BJ (cell line): ENCODE data around the gene KDM8. TPM values are rescaled to one million over a fixed set of nuclear protein-coding genes. Genes with fewer than 3 reads are reported as not detected.

Source experiments
- CTCF ChIA-PET: fragments of 350-600 bp; formaldehyde crosslinking; extraction: SDS; loops from one replicate; lab custom pipeline; 2021; ENCODE audit warnings: antibody characterized with exemption, inconsistent platforms; lab: Yijun Ruan, JAX
- POLR2A ChIA-PET: fragments of 300-600 bp; sonication (Branson Sonifier 250); formaldehyde crosslinking; extraction: SDS; loops from one replicate; lab custom pipeline; 2021; ENCODE audit warnings: antibody characterized with exemption; lab: Charles Lee
- DNase-seq: peaks from one replicate; pipeline ENCODE4 v3.0.0-alpha.2; 2011; ENCODE audit warnings: low read depth
- H3K27me3 ChIP-seq: 2 replicates; pipeline ENCODE4 v1.6.0; 2011; ENCODE audit warnings: low read length; ENCODE audit not compliant: control insufficient read depth, insufficient read depth
- H3K36me3 ChIP-seq: 2 replicates; pipeline ENCODE4 v1.5.1; 2011; ENCODE audit warnings: low read length; ENCODE audit not compliant: control insufficient read depth, insufficient read depth
- H3K4me3 ChIP-seq: 2 replicates; pipeline ENCODE4 v1.5.1; 2011; ENCODE audit warnings: low read depth, mild to moderate bottlenecking, control low read depth, low read length
- polyA plus RNA-seq: library from polyadenylated mRNA; depleted of rRNA; stranded (reverse); fragments of >200 nt; gene quantifications from 2 replicates; pipeline ENCODE4 v1.2.3, GENCODE V29; 2011
- TF ChIP-seq, protein P1 (sequence below): IDR thresholded peaks from 2 replicates; pipeline ENCODE4 v1.5.1; 2011; ENCODE audit warnings: low read depth, mild to moderate bottlenecking, control low read depth, inconsistent platforms, low read length, moderate library complexity; ENCODE audit not compliant: insufficient read depth

The KDM8 gene
- polyA plus RNA-seq, 1 experiment, result 3.7 TPM

DNA sequence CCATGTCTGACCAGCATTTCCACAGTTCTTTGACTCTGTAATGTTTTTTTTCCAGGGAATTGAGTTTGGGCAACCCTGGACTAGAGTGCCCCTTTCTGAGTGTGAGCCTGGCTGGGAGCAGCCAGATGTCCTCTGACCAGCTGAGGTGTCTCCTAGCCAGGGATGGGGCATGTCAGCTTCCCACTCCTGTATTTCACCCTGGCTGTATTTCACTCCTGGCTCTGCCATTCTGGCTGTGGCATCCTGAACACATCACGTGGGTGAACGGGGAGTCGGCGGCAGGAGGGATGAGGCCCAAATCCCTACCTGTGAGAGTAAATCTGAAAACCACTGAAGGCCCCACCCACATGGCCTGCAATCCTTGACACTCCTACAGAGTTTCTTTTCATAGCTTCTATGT is 31.3 kb downstream of the KDM8 start:
- no peaks in the 10 kb centered on the region for H3K27me3 ChIP-seq
- H3K36me3 ChIP-seq, result peaks cover 22% of the 10 kb centered on the region
- DNase-seq, result no peak
- TF ChIP-seq, protein P1, sequence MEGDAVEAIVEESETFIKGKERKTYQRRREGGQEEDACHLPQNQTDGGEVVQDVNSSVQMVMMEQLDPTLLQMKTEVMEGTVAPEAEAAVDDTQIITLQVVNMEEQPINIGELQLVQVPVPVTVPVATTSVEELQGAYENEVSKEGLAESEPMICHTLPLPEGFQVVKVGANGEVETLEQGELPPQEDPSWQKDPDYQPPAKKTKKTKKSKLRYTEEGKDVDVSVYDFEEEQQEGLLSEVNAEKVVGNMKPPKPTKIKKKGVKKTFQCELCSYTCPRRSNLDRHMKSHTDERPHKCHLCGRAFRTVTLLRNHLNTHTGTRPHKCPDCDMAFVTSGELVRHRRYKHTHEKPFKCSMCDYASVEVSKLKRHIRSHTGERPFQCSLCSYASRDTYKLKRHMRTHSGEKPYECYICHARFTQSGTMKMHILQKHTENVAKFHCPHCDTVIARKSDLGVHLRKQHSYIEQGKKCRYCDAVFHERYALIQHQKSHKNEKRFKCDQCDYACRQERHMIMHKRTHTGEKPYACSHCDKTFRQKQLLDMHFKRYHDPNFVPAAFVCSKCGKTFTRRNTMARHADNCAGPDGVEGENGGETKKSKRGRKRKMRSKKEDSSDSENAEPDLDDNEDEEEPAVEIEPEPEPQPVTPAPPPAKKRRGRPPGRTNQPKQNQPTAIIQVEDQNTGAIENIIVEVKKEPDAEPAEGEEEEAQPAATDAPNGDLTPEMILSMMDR, result no peak
- ChIA-PET POLR2A (interaction anchor here (0.6 kb wide), 1 partner anchor 65 kb away, joined by 3 read pairs; no protein-coding TSS in a partner anchor), CTCF (interaction anchor here (0.6 to 17.5 kb wide), 30 partner anchors 9 to 228 kb away, joined by 3 to 206 read pairs (median 4); partner anchors contain the start of gene NSMCE1)
- no peak overlapping the region for H3K4me3 ChIP-seq

DNA sequence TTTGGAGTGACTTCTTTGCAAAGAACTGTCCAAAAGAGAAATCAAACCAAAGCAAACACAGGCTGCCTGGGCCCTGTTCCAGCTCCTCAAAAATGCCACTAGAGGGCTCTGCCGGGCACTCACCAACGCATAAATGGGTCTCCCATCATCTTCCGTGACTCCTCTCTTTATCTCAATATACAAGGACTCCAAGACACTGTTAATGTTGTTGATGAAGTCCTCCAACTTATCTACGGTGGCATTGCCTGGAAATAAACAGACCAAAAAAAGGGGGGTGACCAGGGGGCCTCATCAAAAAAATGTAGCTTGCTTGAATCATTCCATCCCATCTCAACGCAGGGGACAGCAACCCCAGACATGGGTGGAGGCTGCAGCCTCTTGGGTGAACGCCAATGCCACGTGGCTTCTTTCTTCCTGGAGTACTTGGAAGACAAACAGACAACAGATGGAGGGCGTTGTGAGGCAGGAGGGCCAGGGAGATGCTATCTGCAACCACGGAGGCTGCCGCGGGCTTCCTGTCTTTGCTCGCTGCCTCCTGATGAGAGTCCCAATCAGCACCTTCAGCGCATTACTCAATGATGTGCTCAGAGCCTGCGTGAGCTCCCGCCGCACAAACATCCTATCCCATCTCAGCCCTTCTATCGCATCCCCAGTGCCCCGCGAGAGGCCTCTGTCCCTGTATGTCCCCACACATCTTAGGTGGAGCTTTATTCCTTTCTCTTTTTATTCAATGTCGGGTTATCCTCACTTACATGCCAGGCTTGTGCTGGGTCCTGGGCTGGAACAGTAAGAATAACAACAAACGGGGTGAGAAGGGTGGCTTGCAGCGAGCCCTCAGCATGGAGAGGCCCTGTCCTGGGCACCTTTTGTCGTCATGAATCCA is 32.0 kb downstream of the KDM8 start:
- TF ChIP-seq, protein P1, result peak; percentile 90
- H3K36me3 ChIP-seq, result peaks cover 17% of the 10 kb centered on the region
- peak; percentile 65 for DNase-seq
- no peak overlapping the region for H3K4me3 ChIP-seq
- ChIA-PET CTCF (interaction anchor here (0.6 to 17.5 kb wide), 33 partner anchors 8 to 227 kb away, joined by 3 to 206 read pairs (median 4); partner anchors contain the start of genes KDM8 and NSMCE1), POLR2A (interaction anchor here (0.6 kb wide), 1 partner anchor 66 kb away, joined by 3 read pairs; no protein-coding TSS in a partner anchor)
- H3K27me3 ChIP-seq, result no peaks in the 10 kb centered on the region

DNA sequence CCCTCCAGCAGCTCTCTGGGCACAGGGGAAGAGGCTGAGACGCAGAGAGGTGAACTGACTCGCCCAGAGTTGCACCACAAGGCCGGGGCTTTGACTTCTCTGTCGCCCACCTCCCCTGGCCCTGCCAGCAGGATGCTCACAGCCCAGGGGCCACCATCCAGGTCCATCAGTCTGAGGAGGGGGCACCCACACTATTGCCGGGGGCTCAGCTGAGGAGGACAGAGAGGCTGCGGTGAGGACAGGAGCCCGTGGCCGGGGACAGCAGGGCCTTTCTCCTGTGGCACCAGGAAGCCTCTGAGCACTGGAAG is 32.6 kb downstream of the KDM8 start:
- TF ChIP-seq, protein P1, result no peak
- no peak for DNase-seq
- peaks cover 16% of the 10 kb centered on the region for H3K36me3 ChIP-seq
- CTCF ChIA-PET, result interaction anchor here (0.6 to 17.5 kb wide), 14 partner anchors 8 to 227 kb away, joined by 3 to 206 read pairs (median 6); partner anchors contain the start of gene KDM8
- no peaks in the 10 kb centered on the region for H3K27me3 ChIP-seq
- H3K4me3 ChIP-seq, result no peak overlapping the region
- POLR2A ChIA-PET, result no interaction called here

DNA sequence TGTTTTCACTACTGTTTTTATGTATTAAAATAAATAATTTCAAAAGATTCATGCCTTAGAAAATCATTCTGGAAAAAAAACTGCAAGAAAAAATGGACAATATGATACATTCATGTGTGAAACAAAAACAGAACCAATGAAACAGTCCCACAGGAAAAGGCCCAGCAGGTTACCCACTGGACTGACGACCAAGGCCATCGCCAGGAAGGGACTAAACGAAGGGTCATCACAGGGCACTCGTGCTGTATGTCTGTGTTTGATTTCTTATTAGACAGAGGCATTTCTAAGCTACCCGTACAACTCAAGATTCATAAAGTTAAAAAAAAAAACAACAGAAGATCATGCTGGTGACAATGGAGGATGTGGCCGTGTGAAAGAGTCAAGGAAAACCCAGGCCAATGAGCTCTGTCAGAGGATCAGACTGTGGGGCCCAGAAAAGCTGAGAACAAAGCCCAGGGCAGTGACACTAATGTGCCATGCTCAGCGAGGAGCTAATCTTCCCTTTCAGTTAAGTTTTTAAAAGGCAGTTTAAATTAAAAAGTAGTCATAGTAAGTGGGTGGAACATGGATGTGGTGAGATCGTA is 33.4 kb downstream of the KDM8 start:
- TF ChIP-seq, protein P1, result no peak
- ChIA-PET POLR2A (interaction anchor here (0.6 kb wide), 2 partner anchors 17 to 138 kb away, joined by 4 to 6 read pairs; no protein-coding TSS in a partner anchor), CTCF (interaction anchor here (0.8 to 17.5 kb wide), 9 partner anchors 8 to 222 kb away, joined by 3 to 206 read pairs (median 4); partner anchors contain the start of gene KDM8)
- Histone ChIP-seq H3K4me3 (no peak overlapping the region), H3K36me3 (peaks cover 13% of the 10 kb centered on the region), H3K27me3 (no peaks in the 10 kb centered on the region)
- no peak for DNase-seq
